Heart left ventricle (tissue), 16 donors: ENCODE measurements around the gene OSGIN1. TPM values are rescaled to one million over a fixed set of nuclear protein-coding genes. Genes with fewer than 3 reads are reported as not detected.

Experiments
- ATAC-seq, 4 donors: fragments of 200-7000 bp; cut with Tn5 transposase; one replicate each; pipeline ENCODE4 v1.9.1; 2020 to 2022; ENCODE audit warnings: moderate library complexity in 4 of 4, mild to moderate bottlenecking in 3 of 4, moderate number of reproducible peaks in 1 of 4
- DNase-seq, 5 donors: peaks; one replicate each; pipeline ENCODE4 v3.0.0-alpha.2; 2020
- H3K27ac ChIP-seq, 12 donors: fragments of 200-600 bp; sonication (generic) in 4 of 12; one replicate each; pipeline versions ENCODE4 v1.5.0 to v1.8.0; 2016 to 2022; ENCODE audit warnings: mild to moderate bottlenecking in 2 of 12
- H3K27me3 ChIP-seq, 9 donors: fragments of 200-600 bp; sonication (generic) in 2 of 9; one replicate each; pipeline versions ENCODE4 v1.5.1 to v1.8.0; 2016 to 2022; ENCODE audit warnings: mild to moderate bottlenecking in 3 of 9
- H3K36me3 ChIP-seq, 9 donors: fragments of 200-600 bp; sonication (generic) in 2 of 9; one replicate each; pipeline versions ENCODE4 v1.5.0 to v1.8.0; 2018 to 2022; ENCODE audit warnings: mild to moderate bottlenecking in 2 of 9
- H3K4me1 ChIP-seq, 12 donors: fragments of 200-600 bp; sonication (generic) in 4 of 12; one replicate each; pipeline versions ENCODE4 v1.5.0 to v1.8.0; 2016 to 2022; ENCODE audit warnings: mild to moderate bottlenecking in 3 of 12
- H3K4me3 ChIP-seq, 12 donors: fragments of 200-600 bp; sonication (generic) in 4 of 12; one replicate each; pipeline versions ENCODE4 v1.5.0 to v1.8.0; 2017 to 2022; ENCODE audit warnings: mild to moderate bottlenecking in 9 of 12, moderate library complexity in 4 of 12
- H3K9me3 ChIP-seq, 12 donors: fragments of 200-600 bp; sonication (generic) in 4 of 12; one replicate each; pipeline versions ENCODE4 v1.5.0 to v1.8.0; 2016 to 2022; ENCODE audit warnings: mild to moderate bottlenecking in 1 of 12
- CTCF ChIP-seq, 12 donors: fragments of 200-600 bp; sonication (generic) in 4 of 12; IDR thresholded peaks; one replicate each; pipeline versions ENCODE4 v1.5.0 to v1.8.0; 2018 to 2022; ENCODE audit warnings: antibody characterized with exemption in 12 of 12, mild to moderate bottlenecking in 5 of 12
- POLR2A ChIP-seq, 2 donors: fragments of 450-650 bp; IDR thresholded peaks; one replicate each; pipeline ENCODE4 v1.6.1; 2017; ENCODE audit warnings: antibody characterized with exemption in 2 of 2, mild to moderate bottlenecking in 2 of 2, moderate library complexity in 2 of 2
- WGBS, 4 donors: extraction: QIAGEN DNeasy Blood & Tissue Kit in 2 of 4; methylation state at CpG; one replicate each; pipeline versions ENCODE4 v1.1.5 to v1.1.7; 2013 to 2018; 5-methylcytosine and 5-hydroxymethylcytosine counted together
- intact Hi-C, 10 donors: fragments of 100-400 bp; cut with DNase I; formaldehyde crosslinking; loops; one replicate each; pipeline versions ENCODE4 v1.11.1 to v1.14.2; 2022
- polyA plus RNA-seq, 2 donors: library from polyadenylated mRNA; stranded (reverse); fragments of 200-250 nt; gene quantifications; one replicate each; pipeline ENCODE4 v1.2.3, GENCODE V29; 2013
- total RNA-seq, 9 donors: library from RNA; depleted of rRNA in 2 of 9; stranded (reverse); fragments of >200 nt in 2 of 9; fragmentation: NEBNext Ultra II Directional in 3 of 9; extraction: Animal tissue kit (Norgen Biotek cat#: 25700) in 3 of 9; gene quantifications; one replicate each; pipeline versions ENCODE4 v1.1.0 to v1.2.4, GENCODE V29; 2016 to 2023
- donor health status: ischemic (EF 13 %, LVEDD 7.1; RV severe dilation, severe dysfunction).
- donor health status: healthy with polysubstance abuse.
- donor health status: DM: no; HTN: yes; CAD: no.
- donor health status: DM: no; HTN: no; CAD: no.
- donor health status: ischemic (EF 25% LVEDD 6.9; RV normal size, moderate dysfunction).
- donor health status: ischemic (EF 25% LVEDD 5.7; RV mildly dilated, moderate dysfunction).
- donor health status: healthy.
- donor health status: DM: yes; HTN: yes; CAD: no.
- donor health status: ischemic (EF 35%, LVEDD 5.7; RV mildly dilated, moderate dysfunction).
- donor health status: nonischemic (EF 11% LVEDD 7.7; RV severe dilation, severe dysfunction).
- donor health status: DM: yes; HTN: yes; CAD: no.
- donor health status: PGD.
- donor health status: ischemic (EF 29% LVEDD 5.4; RV normal size, mild dysfunction).
- donor health status: nonischemic (EF 23%, LVEDD 6.1; RV moderate dilation, normal function).

Gene OSGIN1
- total and polyA plus RNA-seq, 11 donors, result 3.3 to 12.8 (median 7.0) TPM

GRCh38 chr16:83992624-83993023, 39.6 kb downstream of the OSGIN1 start:
- Histone ChIP-seq H3K27me3 (peaks cover 0 to 12% (median 0%) of the 10 kb centered on the region in 9 donors), H3K4me1 (peaks cover 0 to 21% (median 5%) of the 10 kb centered on the region in 12 donors), H3K27ac (peak overlapping the region in 2 of 12 donors; percentile 47 to 53), H3K36me3 (no peaks in the 10 kb centered on the region), H3K9me3 (no peaks in the 10 kb centered on the region), H3K4me3 (no peak overlapping the region)
- ATAC-seq (peak; percentile 49 to 81 (median 56)), DNase-seq (peak in 4 of 5 donors; percentile 34 to 71 (median 62))
- TF ChIP-seq POLR2A (IDR thresholded peaks at IDR 0.05), result no peak
- TF ChIP-seq CTCF (IDR thresholded peaks at IDR 0.05), result no peak
- 21 to 40% (median 31%) methylated on average over 6 of the region's 6 CpGs for WGBS, 4 donors
- intact Hi-C loops, result no loop called here

DNA sequence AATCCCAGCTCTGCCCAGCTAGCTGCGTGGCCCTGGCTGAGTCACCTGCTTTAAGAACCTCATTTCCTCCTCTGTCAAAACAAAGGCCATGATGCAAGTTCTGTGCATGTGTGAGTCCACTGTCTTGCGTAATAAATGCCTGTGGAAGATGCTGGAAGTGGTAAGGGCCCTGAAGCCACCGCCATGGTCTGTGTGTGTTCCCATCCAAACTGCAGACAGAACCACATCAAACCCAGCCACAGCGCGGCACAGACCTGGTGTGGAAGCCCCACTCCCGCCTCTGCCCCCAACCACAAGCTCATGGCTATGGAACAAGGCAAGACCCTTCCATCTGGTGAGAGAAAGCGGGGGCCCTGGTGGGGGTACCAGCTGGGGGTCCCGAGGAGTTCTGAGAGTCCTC, 41.0 kb downstream of the OSGIN1 start:
- Histone ChIP-seq H3K4me3 (no peak overlapping the region), H3K27me3 (peaks cover 0 to 19% (median 0%) of the 10 kb centered on the region in 9 donors), H3K36me3 (no peaks in the 10 kb centered on the region), H3K9me3 (no peaks in the 10 kb centered on the region), H3K4me1 (peaks cover 0 to 21% (median 5%) of the 10 kb centered on the region in 12 donors), H3K27ac (no peak overlapping the region)
- 85 to 95% (median 92%) methylated on average over 6 to 8 of the region's 8 CpGs for WGBS, 4 donors
- DNase-seq (peak in 1 of 5 donors; percentile 61), ATAC-seq (peak in 1 of 4 donors; percentile 34)
- TF ChIP-seq POLR2A (IDR thresholded peaks at IDR 0.05) (no peak), CTCF (IDR thresholded peaks at IDR 0.05) (no peak)
- intact Hi-C loops, result no loop called here

- ATAC-seq (no peak), DNase-seq (no peak)
- TF ChIP-seq POLR2A (IDR thresholded peaks at IDR 0.05) (no peak), CTCF (IDR thresholded peaks at IDR 0.05) (no peak)
- Histone ChIP-seq H3K4me3 (no peak overlapping the region), H3K4me1 (peaks cover 0 to 21% (median 5%) of the 10 kb centered on the region in 12 donors), H3K36me3 (no peaks in the 10 kb centered on the region), H3K27me3 (peaks cover 0 to 19% (median 0%) of the 10 kb centered on the region in 9 donors), H3K9me3 (no peaks in the 10 kb centered on the region), H3K27ac (no peak overlapping the region)
- 77 to 84% (median 81%) methylated on average over 13 of the region's 13 CpGs for WGBS, 4 donors
- intact Hi-C loops, result no loop called here
These were observed 41.7 kb downstream of the OSGIN1 start for GRCh38 chr16:83994703-83995102.

DNA sequence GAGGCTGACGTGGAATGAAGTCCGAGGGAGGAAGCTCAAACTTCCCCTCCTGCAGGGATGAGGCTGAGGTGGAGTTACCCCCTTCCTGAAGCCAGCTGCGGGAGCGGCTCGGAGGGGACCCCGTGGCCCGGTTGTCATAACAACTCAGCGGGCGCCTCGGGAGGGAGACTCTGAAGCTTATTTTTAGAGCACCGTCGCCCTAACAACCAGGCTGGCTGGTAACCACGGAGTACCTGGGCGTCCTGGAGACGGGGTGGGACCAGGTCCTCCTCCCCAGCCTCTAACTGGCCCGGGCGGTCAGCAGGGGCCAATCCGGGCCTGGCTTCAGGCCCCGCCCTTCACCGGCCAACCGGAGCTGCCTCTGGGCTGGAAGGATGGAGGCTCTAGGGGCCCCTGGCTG, 42.7 kb downstream of the OSGIN1 start:
- ATAC-seq (peak; percentile 54 to 79 (median 68)), DNase-seq (peak; percentile 25 to 63 (median 49))
- Histone ChIP-seq H3K4me1 (peaks cover 0 to 21% (median 5%) of the 10 kb centered on the region in 12 donors), H3K27ac (no peak overlapping the region), H3K4me3 (no peak overlapping the region), H3K27me3 (peaks cover 0 to 19% (median 0%) of the 10 kb centered on the region in 9 donors), H3K9me3 (no peaks in the 10 kb centered on the region), H3K36me3 (no peaks in the 10 kb centered on the region)
- no peak for TF ChIP-seq CTCF (IDR thresholded peaks at IDR 0.05)
- TF ChIP-seq POLR2A (IDR thresholded peaks at IDR 0.05), result no peak
- WGBS, 4 donors, result 11 to 15% (median 13%) methylated on average over 21 of the region's 21 CpGs
- intact Hi-C loops, result no loop called here
